Measurements from ENCODE around the gene TAMALIN.
"Not testable (repeated sequence)": the region's sequence is repeated elsewhere in the genome, so short reads cannot be mapped to it uniquely, and the experiment has no call there.

TAMALIN gene

GRCh38 chr12:52006726-52007157, at the start of gene TAMALIN:
TAMALIN (plus strand) TSS chr12:52006946; CDS start chr12:52007020, 74 bp downstream.
- peak; percentile 69 to 74 for DNase-seq (ENCODE audit: low read depth in 1 of 2, low spot score in 1 of 2)

- no peak for DNase-seq (ENCODE audit: low read depth in 1 of 2, low spot score in 1 of 2)
These were observed 48.2 kb upstream of the TAMALIN start for GRCh38 chr12:51958542-51958941.

GRCh38 chr12:51959211-51959610, 47.5 kb upstream of the TAMALIN start:
- no peak for DNase-seq (ENCODE audit: low read depth in 1 of 2, low spot score in 1 of 2)

GRCh38 chr12:51959921-51960320, 46.8 kb upstream of the TAMALIN start:
- no peak for DNase-seq (ENCODE audit: low read depth in 1 of 2, low spot score in 1 of 2)

GRCh38 chr12:51960488-51960887, 46.3 kb upstream of the TAMALIN start:
- DNase-seq (ENCODE audit: low read depth in 1 of 2, low spot score in 1 of 2) = no peak

GRCh38 chr12:51960890-51961289, 45.9 kb upstream of the TAMALIN start:
- DNase-seq (ENCODE audit: low read depth in 1 of 2, low spot score in 1 of 2) = no peak

- DNase-seq (ENCODE audit: low read depth in 1 of 2, low spot score in 1 of 2) = no peak
These were observed 44.9 kb upstream of the TAMALIN start for GRCh38 chr12:51961834-51962233.

GRCh38 chr12:51962737-51963136, 44.0 kb upstream of the TAMALIN start:
- no peak for DNase-seq (ENCODE audit: low read depth in 1 of 2, low spot score in 1 of 2)

GRCh38 chr12:51963477-51963876, 43.3 kb upstream of the TAMALIN start:
- DNase-seq (ENCODE audit: low read depth in 1 of 2, low spot score in 1 of 2) = no peak

- DNase-seq (ENCODE audit: low read depth in 1 of 2, low spot score in 1 of 2) = no peak
These were observed 37.1 kb upstream of the TAMALIN start for GRCh38 chr12:51969643-51970042.

GRCh38 chr12:51970904-51971646, 35.7 kb upstream of the TAMALIN start:
- DNase-seq (ENCODE audit: low read depth in 1 of 2, low spot score in 1 of 2) = no peak

- DNase-seq (ENCODE audit: low read depth in 1 of 2, low spot score in 1 of 2) = no peak
These were observed 34.9 kb upstream of the TAMALIN start for GRCh38 chr12:51971679-51972421.

GRCh38 chr12:51972422-51972812, 34.3 kb upstream of the TAMALIN start:
- no peak for DNase-seq (ENCODE audit: low read depth in 1 of 2, low spot score in 1 of 2)

- DNase-seq (ENCODE audit: low read depth in 1 of 2, low spot score in 1 of 2) = no peak
These were observed 33.9 kb upstream of the TAMALIN start for GRCh38 chr12:51972849-51973273.

- DNase-seq (ENCODE audit: low read depth in 1 of 2, low spot score in 1 of 2) = no peak
These were observed 33.2 kb upstream of the TAMALIN start for GRCh38 chr12:51973560-51973959.

- DNase-seq (ENCODE audit: low read depth in 1 of 2, low spot score in 1 of 2) = no peak
These were observed 32.1 kb upstream of the TAMALIN start for GRCh38 chr12:51974646-51975045.

- DNase-seq (ENCODE audit: low read depth in 1 of 2, low spot score in 1 of 2) = no peak
These were observed 31.6 kb upstream of the TAMALIN start for GRCh38 chr12:51975196-51975595.

GRCh38 chr12:51976376-51977160, 30.2 kb upstream of the TAMALIN start:
- DNase-seq (ENCODE audit: low read depth in 1 of 2, low spot score in 1 of 2) = no peak

- no peak for DNase-seq (ENCODE audit: low read depth in 1 of 2, low spot score in 1 of 2)
These were observed 29.4 kb upstream of the TAMALIN start for GRCh38 chr12:51977320-51977753.

- not testable (repeated sequence) for DNase-seq (ENCODE audit: low read depth in 1 of 2, low spot score in 1 of 2)
These were observed 27.4 kb upstream of the TAMALIN start for GRCh38 chr12:51979306-51979705.

GRCh38 chr12:51980051-51980808, 26.5 kb upstream of the TAMALIN start:
- DNase-seq (ENCODE audit: low read depth in 1 of 2, low spot score in 1 of 2) = peak; percentile 34 to 42
